T-helper 2 cell treated with Interferon-gamma antibody and Interleukin-4, amounts not matched to agents 5 μg/mL and 100 μg/mL, for 36 hours (primary cell): ENCODE measurements around the gene ILKAP.

ENCODE experiments used
- DNase-seq: peaks from one replicate; pipeline ENCODE4 v3.0.0; 2021; ENCODE audit warnings: low spot score
- H3K27ac Mint-ChIP-seq: one replicate; pipeline ENCODE4 v1.8.0; 2021; ENCODE audit warnings: mild to moderate bottlenecking, mixed read lengths
- H3K27me3 Mint-ChIP-seq: one replicate; pipeline ENCODE4 v1.8.0; 2021; ENCODE audit warnings: low read depth, mixed read lengths
- H3K36me3 Mint-ChIP-seq: one replicate; pipeline ENCODE4 v1.8.0; 2021; ENCODE audit warnings: low read depth, mixed read lengths
- H3K4me1 Mint-ChIP-seq: one replicate; pipeline ENCODE4 v1.8.0; 2021; ENCODE audit warnings: low read depth, mixed read lengths
- H3K4me3 Mint-ChIP-seq: one replicate; pipeline ENCODE4 v1.8.0; 2022; ENCODE audit warnings: mild to moderate bottlenecking, moderate library complexity, mixed read lengths
- H3K9me3 Mint-ChIP-seq: one replicate; pipeline ENCODE4 v1.8.0; 2021; ENCODE audit warnings: mixed read lengths

The ILKAP gene

DNA sequence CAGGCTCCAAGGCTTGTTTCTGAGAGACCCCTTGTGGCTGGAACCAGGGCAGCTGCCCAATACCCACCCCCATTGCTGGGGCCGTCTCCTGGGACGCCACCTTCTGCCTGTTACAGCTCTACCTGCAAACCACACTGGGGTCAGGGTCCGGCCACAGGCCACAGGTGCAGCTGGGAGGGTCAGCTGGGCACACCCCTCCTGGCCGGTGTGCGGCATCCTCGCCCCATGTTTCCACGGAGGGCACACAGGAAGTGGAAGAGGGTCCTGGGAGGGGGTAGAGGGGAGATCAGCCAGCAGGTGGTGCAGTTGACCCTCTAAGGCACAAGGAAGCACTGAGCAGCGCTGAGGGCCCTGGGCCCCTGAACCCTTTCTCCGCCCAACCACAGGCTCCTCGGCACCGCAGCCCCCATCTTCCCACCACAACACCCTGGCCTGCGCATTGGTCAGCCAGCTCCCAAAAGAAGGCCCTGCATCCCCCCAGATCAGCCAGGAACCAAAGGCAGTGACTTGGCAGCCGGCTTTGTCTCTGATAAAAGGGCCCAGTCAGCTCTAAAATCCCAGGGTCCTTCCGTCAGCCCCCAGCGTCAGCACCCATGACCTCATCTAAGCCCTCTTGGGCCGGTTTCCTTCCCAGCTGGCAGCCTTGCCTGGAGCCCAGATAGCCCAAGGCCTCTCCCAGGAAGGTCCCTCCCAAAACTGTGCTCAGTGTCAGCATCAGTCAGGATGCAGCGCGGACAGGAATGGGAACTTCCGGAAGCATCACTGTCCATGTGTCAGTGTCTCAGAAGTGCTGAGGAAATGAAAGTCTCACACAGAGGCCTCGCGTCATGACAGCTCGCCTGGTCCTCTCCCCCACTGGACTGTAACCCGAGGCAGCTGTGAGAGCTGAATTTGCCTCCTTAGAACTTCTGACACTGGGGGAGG lies 43.0 kb downstream of the ILKAP start:
- no peak overlapping the region for H3K27ac Mint-ChIP-seq
- no peak for DNase-seq
- peaks cover 45% of the 10 kb centered on the region for H3K27me3 Mint-ChIP-seq
- no peaks in the 10 kb centered on the region for H3K9me3 Mint-ChIP-seq
- H3K4me1 Mint-ChIP-seq, result peaks cover 6% of the 10 kb centered on the region
- H3K4me3 Mint-ChIP-seq, result no peak overlapping the region
- H3K36me3 Mint-ChIP-seq, result no peaks in the 10 kb centered on the region

- DNase-seq, result no peak
- Mint-ChIP-seq H3K4me1 (peaks cover 6% of the 10 kb centered on the region), H3K4me3 (peak overlapping the region; percentile 69), H3K27me3 (peaks cover 38% of the 10 kb centered on the region), H3K9me3 (no peaks in the 10 kb centered on the region), H3K36me3 (no peaks in the 10 kb centered on the region), H3K27ac (no peak overlapping the region)
Observed at GRCh38 chr2:238159661-238160205, 43.8 kb downstream of the ILKAP start.

DNA sequence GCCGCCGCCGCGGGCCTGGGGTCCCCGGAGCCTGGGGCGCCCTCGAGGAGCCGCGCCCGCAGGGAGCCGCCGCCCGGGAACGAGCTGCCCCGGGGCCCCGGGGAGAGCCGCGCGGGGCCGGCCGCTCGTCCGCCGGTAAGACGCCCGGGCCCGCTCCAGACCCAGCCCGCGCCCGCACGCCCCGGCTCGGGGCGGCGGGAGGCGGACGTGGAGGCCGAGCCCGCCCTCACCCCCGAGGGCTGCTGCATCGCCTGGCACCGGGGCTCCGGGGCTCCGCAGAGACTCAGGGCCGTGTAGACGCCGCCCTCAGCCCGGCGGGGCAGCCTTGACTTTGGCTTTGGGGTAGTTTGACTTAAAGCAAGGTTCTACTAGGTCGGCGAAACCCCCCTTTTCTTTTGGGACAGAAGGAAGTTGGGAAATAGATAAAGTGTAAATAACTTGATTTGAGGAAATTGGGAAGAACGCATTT lies 44.4 kb downstream of the ILKAP start:
- H3K27ac Mint-ChIP-seq, result no peak overlapping the region
- H3K36me3 Mint-ChIP-seq, result no peaks in the 10 kb centered on the region
- no peaks in the 10 kb centered on the region for H3K9me3 Mint-ChIP-seq
- DNase-seq, result peak; percentile 7
- H3K4me3 Mint-ChIP-seq, result peak overlapping the region; percentile 69
- peaks cover 6% of the 10 kb centered on the region for H3K4me1 Mint-ChIP-seq
- H3K27me3 Mint-ChIP-seq, result peaks cover 33% of the 10 kb centered on the region

- Mint-ChIP-seq H3K4me3 (peak within 1 kb of the TSS; percentile 69), H3K36me3 (no peaks in the 10 kb centered on the region), H3K27ac (no peak within 1 kb of the TSS)
Observed at GRCh38 chr2:238158509-238159070, 44.9 kb downstream of the ILKAP start, which contains the start of gene ERFE. Gene ERFE (plus strand): TSS chr2:238158970. CDS start chr2:238159008, 38 bp downstream.

DNA sequence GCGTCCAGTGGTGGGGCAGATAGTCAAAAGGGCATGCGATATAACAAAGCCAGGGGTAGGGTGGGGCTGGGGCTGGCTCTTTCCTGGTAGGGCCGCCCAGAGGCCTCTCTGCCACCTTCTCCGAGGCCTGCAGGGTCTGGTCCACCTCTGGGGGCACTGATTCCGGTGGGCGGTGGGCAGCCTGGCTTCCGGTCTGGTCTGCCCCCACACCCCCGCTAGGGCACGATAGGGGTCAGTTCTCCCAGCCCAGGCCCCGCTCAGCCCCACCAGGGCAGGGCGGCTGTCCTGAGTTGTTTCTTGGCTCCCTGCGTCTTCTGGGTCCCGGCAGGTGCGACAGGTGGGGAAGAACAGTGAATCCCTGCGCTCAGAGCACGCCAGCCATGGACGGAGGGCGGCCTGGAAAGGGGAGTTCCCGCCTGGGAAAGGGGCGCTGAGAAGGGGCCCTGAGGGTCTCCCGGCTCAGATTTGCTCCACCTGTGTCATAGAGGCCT lies 45.4 kb downstream of the ILKAP start:
- peaks cover 30% of the 10 kb centered on the region for H3K27me3 Mint-ChIP-seq
- no peak for DNase-seq
- H3K27ac Mint-ChIP-seq, result no peak overlapping the region
- no peak overlapping the region for H3K4me3 Mint-ChIP-seq
- peaks cover 6% of the 10 kb centered on the region for H3K4me1 Mint-ChIP-seq
- no peaks in the 10 kb centered on the region for H3K9me3 Mint-ChIP-seq
- no peaks in the 10 kb centered on the region for H3K36me3 Mint-ChIP-seq

More at GRCh38 chr2:238158509-238159070, 44.9 kb downstream of the ILKAP start, which contains the start of gene ERFE:
- Mint-ChIP-seq H3K4me1 (peaks cover 6% of the 10 kb centered on the region), H3K27me3 (peaks cover 33% of the 10 kb centered on the region), H3K9me3 (no peaks in the 10 kb centered on the region)
- peak; percentile 50 for DNase-seq

DNA sequence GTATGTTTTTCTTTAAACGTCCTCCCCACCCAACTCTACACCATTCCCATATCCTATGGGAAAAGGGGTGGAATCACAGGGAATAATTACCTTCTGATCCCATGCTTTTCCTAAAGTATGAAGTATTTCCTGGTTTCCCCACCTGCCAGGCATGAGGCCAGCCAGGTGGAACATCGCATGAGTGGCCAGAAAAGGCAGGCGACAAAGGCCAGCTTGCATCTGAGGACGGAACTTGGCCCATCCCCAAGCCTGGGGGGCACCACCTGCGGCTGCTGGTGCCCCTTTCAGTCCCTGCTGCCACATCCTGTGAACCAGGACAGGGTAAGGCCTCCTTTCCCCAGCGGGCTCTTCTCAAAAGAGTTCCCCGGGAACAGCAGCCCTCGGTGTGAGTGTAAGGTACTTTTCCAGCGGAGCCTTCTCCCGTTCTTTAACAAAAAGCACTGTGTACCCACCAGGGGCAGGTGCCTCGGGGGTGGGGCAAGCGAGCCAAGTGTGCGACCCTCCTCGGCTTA lies 45.9 kb downstream of the ILKAP start:
- Mint-ChIP-seq H3K36me3 (no peaks in the 10 kb centered on the region), H3K27me3 (peaks cover 30% of the 10 kb centered on the region), H3K4me1 (peaks cover 6% of the 10 kb centered on the region), H3K27ac (no peak overlapping the region), H3K4me3 (no peak overlapping the region), H3K9me3 (no peaks in the 10 kb centered on the region)
- DNase-seq, result no peak

DNA sequence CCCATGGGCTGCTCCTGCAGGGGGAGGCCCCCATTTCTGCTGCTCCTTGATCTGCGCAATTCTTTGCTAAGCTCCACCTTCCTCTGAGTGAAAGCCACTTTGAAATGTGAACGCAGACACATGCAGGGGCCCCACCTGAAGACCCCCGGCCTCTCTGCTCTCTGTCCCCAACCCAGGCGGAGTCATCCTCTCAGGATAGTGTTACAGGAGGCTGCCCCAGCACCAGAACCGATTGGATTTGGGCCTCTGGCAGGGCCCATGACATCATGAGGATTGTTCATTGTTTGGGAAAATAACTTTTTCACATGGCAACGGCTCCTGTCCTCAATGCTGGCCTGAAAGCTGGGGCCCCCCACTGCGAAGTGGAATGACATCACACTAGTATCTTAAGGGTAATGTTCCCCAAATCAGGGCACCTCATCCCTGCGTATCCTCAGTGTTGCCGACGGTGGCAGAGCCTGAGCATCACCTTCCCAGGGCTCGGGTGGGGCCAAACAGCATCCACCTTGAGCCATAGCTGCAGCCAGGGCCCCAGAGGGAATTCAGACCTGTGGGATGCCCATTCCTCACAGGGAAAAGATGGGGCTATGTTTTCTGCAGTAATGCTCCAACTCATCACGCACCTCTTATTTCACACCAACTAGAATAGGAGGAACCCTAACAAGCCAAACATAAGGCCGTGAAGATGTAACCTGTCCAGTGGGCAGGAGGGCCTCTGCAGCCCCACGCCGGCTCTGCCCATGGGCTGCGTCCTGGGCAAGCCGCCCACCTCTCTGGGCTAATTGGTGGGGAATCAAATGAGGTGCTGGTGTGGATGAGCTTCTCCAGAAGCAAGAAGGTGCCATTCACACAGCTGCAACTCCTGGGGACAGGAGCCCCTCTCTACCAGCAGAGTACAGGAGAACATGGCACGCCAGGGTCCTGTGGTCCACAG lies 47.5 kb downstream of the ILKAP start:
- no peak overlapping the region for H3K27ac Mint-ChIP-seq
- peaks cover 6% of the 10 kb centered on the region for H3K4me1 Mint-ChIP-seq
- H3K9me3 Mint-ChIP-seq, result no peaks in the 10 kb centered on the region
- H3K36me3 Mint-ChIP-seq, result no peaks in the 10 kb centered on the region
- H3K27me3 Mint-ChIP-seq, result peaks cover 20% of the 10 kb centered on the region
- no peak for DNase-seq
- no peak overlapping the region for H3K4me3 Mint-ChIP-seq

DNA sequence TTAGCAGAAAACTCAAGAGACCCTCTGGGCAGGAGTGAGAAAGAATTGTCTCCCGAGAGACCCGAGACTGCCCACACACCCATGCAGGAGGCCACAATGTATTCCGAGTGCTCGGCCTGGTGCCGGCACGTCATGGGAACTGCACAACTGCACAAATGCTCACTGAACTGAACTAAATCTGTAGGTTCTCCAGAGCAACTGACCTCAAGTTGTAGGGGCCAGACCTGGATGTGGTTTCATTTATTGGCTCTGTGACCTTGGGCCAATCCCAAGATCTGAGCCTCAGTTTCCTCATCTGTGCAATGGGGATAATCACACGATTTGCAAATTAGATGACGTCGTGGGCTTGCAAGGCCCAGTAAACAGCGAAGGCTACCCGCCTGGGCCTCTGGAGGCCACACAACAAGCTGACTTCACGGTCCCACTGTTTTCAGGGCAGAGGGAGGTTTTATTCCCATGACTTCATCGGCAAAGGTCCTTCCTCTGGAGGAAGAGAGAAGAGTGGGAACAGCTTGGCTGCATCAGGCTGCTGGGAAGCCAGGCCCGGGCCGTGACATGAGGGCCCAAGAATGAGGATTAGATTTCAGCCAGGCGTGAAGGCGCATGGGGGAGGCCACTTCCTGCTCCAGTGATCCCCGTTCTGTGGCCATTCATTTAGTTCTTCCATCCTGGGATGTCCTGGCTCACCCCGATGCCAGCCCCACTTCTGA lies 48.3 kb downstream of the ILKAP start:
- Mint-ChIP-seq H3K36me3 (no peaks in the 10 kb centered on the region), H3K9me3 (no peaks in the 10 kb centered on the region), H3K4me1 (peaks cover 3% of the 10 kb centered on the region), H3K27me3 (peaks cover 13% of the 10 kb centered on the region), H3K4me3 (no peak overlapping the region), H3K27ac (no peak overlapping the region)
- DNase-seq, result no peak

GRCh38 chr2:238154570-238154969 lies 48.9 kb downstream of the ILKAP start:
- Mint-ChIP-seq H3K9me3 (no peaks in the 10 kb centered on the region), H3K4me1 (peaks cover 3% of the 10 kb centered on the region), H3K27me3 (peaks cover 7% of the 10 kb centered on the region), H3K36me3 (no peaks in the 10 kb centered on the region), H3K4me3 (no peak overlapping the region), H3K27ac (no peak overlapping the region)
- DNase-seq, result no peak

DNA sequence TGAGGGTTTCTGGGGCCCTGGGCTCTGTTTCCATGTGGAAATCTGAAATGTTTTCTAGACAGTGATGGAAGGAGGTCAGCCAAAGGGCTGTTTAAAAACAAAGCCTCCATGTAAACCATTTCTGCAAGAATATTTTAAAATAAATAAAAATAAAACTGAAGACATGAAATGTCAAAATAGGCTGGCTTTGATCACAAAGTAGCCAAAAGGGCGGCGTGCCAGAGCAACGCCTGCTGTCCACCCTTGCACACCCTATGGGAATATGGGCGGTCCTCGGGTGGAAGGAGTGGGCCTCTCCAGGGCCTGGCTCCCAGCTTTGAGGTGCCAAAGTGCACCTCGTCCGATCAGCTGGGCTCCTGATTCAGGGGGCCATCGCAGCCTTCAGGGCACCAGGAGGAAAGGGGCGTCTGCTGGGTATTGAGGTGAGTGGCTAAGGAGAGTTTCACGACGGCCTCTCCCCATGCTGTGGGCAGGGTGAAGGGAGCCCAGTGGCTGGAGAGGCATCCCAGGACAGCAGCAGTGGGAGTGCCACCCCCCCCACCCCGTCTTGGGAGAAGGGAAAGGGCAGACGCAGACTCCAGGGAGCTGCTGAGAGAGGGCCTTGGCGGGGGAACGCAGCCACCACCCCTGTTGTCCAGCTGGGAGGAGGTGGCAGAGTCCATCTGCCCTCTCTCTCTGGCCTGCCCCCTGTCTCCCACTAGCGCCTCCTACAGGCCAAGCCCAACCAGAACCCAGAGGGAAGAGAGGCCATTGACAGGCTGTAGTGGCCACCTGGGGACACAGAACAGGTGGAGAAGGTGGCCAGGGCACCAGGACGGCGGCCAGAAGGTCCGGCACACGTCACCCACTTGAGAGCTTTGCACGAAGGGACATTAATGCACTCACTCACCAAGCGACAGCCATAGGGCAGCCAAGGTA lies 50.5 kb downstream of the ILKAP start:
- H3K4me3 Mint-ChIP-seq, result no peak overlapping the region
- no peaks in the 10 kb centered on the region for H3K36me3 Mint-ChIP-seq
- no peaks in the 10 kb centered on the region for H3K4me1 Mint-ChIP-seq
- peaks cover 2% of the 10 kb centered on the region for H3K27me3 Mint-ChIP-seq
- no peak for DNase-seq
- no peak overlapping the region for H3K27ac Mint-ChIP-seq
- no peaks in the 10 kb centered on the region for H3K9me3 Mint-ChIP-seq

DNA sequence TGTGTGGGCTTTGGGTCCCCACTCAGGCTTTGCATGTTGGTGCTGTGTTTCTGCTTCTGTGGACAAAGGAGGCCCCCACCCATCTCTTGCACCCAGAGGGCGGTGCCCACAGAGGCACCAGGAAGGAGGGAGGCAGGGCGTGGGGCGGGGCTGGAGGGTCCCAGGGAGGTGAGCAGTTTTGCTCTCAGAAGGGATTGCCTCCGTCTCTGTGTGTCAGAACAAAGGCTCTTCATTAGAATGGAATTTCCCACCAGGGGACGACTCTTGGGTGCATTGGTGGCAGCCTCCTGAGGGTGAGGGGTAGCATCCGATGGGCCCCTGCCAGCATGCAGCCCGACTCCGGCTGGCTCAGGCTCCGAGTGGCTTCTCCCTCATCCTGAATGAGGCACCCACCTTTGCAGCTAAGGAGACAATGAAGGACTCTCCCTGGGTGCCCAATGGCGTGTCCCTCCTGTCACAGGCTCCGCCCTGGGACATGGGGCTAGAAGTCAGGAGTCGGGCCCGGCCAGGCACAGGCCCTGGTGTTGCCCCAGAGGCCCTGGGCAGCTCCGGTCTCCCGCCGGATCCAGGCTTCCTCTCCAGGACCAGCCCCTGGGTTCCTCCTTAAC lies 51.8 kb downstream of the ILKAP start:
- H3K27ac Mint-ChIP-seq, result no peak overlapping the region
- no peak for DNase-seq
- H3K27me3 Mint-ChIP-seq, result no peaks in the 10 kb centered on the region
- peaks cover 3% of the 10 kb centered on the region for H3K4me1 Mint-ChIP-seq
- H3K4me3 Mint-ChIP-seq, result no peak overlapping the region
- no peaks in the 10 kb centered on the region for H3K36me3 Mint-ChIP-seq
- H3K9me3 Mint-ChIP-seq, result no peaks in the 10 kb centered on the region

DNA sequence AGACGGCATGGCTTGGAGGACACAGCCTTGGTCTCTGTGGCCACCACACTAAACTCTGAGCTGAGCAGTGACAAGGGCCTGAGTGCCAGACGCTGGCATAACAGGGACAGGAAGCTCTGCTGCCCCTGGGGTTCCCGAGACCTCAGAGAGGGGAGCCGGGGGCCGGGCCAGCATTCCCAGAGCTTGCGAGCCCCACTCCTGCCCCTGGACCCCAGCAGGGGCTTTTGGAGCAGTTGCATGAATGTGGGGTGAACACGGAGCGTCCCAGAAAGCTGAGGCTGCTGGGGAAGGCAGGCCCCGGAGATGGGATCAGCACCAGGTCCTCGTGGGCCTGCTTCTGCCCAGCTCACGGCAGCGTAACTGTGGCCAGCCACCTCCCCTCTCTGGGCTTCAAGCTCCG lies 52.3 kb downstream of the ILKAP start:
- H3K27ac Mint-ChIP-seq, result no peak overlapping the region
- no peaks in the 10 kb centered on the region for H3K9me3 Mint-ChIP-seq
- no peak for DNase-seq
- H3K4me3 Mint-ChIP-seq, result no peak overlapping the region
- H3K27me3 Mint-ChIP-seq, result no peaks in the 10 kb centered on the region
- H3K4me1 Mint-ChIP-seq, result peaks cover 3% of the 10 kb centered on the region
- H3K36me3 Mint-ChIP-seq, result no peaks in the 10 kb centered on the region
